NCI-H128 (cell line): ENCODE data around the gene ARTN.

Source experiments
- DNase-seq: peaks from one replicate; lab custom pipeline; 2025; ENCODE audit not compliant: unreplicated experiment; lab: John Stamatoyannopoulos, UW

ARTN gene

GRCh38 chr1:43924516-43924915, 9.1 kb upstream of the ARTN start:
- DNase-seq, result no peak

- no peak for DNase-seq
These were observed 7.8 kb upstream of the ARTN start for GRCh38 chr1:43925846-43926245.

GRCh38 chr1:43930168-43930948, 3.2 kb upstream of the ARTN start:
- no peak for DNase-seq

GRCh38 chr1:43930949-43931275, 2.7 kb upstream of the ARTN start:
- no peak for DNase-seq

DNA sequence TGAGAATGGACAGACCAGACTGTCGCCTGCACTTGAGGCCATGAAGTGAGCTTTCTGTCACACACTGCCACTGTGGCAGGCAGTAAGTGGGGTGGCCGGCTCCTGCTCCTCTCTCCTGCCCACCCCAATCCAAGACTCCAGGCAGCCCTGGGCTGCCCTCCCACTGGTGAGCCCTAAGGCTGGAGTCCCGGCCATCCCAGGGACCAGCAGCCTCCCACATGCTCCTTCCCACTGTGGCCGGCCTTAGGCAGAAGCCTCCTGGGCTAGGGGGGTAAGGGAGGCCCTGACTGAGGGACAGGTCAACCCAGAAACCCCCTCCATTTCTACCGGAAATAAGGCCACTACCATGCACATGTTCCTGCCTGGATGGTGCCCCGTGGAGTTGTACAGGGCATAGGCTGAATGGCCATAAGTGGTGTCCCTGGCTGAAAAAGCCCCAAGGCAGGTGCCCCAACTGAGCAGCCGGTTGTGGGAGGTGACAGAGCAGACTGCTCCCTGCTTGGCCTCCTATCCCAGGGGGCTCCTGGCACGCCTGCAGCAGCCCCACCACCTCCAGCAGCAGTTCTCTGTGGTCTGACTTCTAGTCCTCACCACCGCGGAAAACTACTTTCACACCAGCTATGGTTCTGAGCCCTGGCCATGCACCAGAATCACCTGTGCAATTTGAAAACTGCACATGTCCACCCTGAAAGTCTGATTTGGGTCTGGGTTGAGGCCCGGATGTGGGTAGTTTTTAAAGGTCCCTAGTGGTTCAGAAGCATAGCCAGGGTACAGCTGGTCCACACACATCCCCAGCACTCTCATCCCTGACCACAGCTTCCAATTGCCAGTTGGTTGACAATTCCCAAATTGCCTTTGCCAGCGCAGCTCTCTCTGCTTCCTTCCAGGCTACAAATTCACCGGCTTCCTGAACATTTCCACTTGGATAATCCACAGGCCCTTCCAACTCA, 1.6 kb upstream of the ARTN start:
- DNase-seq, result no peak

DNA sequence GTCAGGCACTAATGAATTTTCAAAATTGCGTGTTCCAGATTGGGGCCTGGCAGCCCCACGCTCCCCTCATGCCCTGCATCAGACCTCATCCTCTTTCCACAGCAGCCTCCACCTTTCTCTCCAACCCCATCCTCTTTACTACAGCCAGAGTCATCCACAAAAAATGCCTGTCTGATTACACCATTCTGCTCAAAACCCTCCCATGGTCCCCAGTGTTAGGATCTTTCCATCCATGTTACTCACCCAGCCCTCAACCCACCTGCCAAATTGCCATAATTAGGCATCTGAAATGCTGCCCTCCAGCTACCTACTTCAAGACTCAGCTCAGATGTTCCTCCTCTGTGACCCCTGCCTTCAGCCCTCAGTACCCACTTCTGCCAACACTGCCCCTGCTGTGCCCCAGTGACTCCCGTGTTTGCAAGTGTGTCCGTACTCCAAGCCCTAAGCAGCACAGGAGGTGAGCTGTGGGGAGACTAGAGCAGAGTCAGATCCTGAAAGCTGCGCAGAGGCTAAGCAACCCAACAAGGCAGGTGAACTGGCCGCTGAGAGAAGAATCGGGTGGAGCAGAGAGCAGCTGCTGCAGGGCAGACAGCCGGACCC, 715 bp upstream of the ARTN start:
- DNase-seq, result no peak

DNA sequence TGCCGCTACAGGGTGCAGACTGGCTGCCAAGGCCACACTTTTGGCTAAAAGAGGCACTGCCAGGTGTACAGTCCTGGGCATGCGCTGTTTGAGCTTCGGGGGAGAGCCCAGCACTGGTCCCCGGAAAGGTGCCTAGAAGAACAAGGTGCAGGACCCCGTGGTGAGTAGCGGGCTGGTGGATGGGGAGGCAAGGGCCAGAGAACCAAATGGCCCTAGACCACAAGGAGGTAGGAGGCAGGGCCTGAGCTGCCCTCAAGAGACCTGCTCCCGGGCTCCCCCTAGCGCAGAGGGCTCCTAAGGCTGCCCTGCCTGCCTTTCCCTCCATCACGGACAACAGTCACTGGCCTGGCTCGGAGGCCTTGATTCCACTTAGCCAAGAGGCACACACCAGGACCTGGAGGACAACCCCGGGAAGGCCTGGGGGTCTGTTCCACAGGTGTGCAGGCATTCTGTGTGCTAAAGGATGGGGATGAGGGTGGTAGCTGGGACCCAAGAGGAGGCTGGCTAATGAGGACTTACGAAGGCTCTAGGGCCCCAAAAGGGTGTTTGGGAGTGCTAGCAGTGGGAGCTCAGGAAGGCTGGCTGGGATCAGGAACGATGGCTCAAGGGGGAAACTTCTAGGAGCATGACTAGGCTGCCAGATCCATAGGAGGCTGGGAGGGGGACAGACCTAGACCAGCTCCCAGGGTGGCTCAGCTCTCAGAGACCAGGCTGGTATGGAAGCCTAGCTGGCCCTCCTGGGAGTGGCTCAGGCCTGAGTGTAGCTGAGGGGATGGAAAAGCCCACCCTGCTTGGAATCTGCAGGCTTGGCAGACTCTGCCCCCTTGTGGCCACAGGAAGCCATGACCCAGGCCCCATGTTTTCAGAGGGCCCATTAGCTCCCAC, 742 bp downstream of the ARTN start:
- peak; percentile 62 for DNase-seq

- DNase-seq, result no peak
These were observed 1.4 kb downstream of the ARTN start for GRCh38 chr1:43934986-43935324.

DNA sequence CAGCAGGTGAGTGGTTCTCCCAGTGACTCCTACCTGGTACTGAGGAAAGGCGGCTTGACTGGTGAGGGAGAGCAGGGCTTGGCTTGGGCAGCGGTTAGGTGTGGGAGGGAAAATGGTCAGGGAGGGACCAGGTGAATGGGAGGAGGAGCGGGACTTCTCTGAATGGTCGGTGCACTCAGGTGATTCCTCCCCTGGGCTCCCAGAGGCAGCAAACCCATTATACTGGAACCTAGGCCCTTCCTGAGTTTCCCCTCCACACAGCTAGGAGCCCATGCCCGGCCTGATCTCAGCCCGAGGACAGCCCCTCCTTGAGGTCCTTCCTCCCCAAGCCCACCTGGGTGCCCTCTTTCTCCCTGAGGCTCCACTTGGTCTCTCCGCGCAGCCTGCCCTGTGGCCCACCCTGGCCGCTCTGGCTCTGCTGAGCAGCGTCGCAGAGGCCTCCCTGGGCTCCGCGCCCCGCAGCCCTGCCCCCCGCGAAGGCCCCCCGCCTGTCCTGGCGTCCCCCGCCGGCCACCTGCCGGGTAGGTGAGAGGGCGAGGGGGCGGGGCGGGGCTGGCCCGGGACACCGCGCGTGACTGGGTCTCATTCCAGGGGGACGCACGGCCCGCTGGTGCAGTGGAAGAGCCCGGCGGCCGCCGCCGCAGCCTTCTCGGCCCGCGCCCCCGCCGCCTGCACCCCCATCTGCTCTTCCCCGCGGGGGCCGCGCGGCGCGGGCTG, 2.3 kb downstream of the ARTN start:
- DNase-seq, result no peak

DNA sequence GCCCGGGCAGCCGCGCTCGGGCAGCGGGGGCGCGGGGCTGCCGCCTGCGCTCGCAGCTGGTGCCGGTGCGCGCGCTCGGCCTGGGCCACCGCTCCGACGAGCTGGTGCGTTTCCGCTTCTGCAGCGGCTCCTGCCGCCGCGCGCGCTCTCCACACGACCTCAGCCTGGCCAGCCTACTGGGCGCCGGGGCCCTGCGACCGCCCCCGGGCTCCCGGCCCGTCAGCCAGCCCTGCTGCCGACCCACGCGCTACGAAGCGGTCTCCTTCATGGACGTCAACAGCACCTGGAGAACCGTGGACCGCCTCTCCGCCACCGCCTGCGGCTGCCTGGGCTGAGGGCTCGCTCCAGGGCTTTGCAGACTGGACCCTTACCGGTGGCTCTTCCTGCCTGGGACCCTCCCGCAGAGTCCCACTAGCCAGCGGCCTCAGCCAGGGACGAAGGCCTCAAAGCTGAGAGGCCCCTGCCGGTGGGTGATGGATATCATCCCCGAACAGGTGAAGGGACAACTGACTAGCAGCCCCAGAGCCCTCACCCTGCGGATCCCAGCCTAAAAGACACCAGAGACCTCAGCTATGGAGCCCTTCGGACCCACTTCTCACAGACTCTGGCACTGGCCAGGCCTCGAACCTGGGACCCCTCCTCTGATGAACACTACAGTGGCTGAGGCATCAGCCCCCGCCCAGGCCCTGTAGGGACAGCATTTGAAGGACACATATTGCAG, 3.0 kb downstream of the ARTN start:
- DNase-seq, result no peak

GRCh38 chr1:43937179-43937865, 3.7 kb downstream of the ARTN start:
- no peak for DNase-seq

DNA sequence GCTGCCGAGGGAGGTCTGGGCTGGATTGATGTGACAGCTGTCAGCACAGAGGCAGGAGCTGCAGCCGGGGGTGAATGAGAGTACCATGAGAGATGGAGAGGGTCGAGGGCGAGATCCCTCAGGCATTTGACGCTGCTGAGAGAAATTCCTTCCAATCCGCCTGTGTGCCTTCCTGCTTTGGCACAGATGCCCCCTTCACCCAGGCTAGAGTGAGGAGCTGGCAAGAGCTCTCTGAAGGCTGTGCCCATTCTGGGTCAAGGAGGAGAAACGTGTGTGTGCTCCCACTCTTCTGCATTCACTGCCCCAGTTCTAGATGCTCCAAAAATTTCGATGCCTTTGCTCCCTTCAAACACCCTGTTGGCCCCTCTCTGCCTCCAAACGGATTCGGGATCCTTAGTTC, 4.8 kb downstream of the ARTN start:
- no peak for DNase-seq

GRCh38 chr1:43938892-43939587, 5.4 kb downstream of the ARTN start:
- no peak for DNase-seq

DNA sequence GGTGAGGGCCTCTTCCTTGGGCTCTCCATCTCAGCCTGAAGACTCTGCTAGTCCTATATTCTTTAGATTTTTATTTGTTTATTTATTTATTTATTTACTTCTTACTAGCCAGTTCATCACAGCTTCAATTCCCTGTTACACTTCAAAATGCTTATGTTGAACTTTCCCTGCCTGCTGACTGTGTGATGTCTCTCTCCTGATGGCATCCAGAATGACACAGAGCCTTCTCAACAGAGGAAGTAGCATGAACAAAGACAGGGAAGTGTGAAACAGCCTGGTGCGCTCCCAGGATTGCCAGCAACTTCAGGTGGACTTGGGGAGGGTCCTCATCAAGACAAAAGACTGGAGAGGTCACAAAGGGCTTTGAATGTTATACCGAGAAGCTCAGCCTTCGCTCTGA, 8.8 kb downstream of the ARTN start:
- no peak for DNase-seq

GRCh38 chr1:43944860-43945259, 11.3 kb downstream of the ARTN start:
- DNase-seq, result no peak

GRCh38 chr1:43945674-43946235, 12.2 kb downstream of the ARTN start:
- no peak for DNase-seq

- peak; percentile 96 for DNase-seq
These were observed 12.8 kb downstream of the ARTN start, which contains the start of gene IPO13 for GRCh38 chr1:43946236-43947060. IPO13 (plus strand) TSS chr1:43946950; CDS start chr1:43947601, 651 bp downstream.
